HG03060 (cell line): ENCODE data around the gene PIM2.

Experiments used
- ATAC-seq: cut with Tn5 transposase; IDR thresholded peaks from one replicate; pipeline ENCODE4 v1.9.1; 2021; ENCODE audit warnings: low read depth, moderate number of reproducible peaks; ENCODE audit not compliant: unreplicated experiment

PIM2 gene

DNA sequence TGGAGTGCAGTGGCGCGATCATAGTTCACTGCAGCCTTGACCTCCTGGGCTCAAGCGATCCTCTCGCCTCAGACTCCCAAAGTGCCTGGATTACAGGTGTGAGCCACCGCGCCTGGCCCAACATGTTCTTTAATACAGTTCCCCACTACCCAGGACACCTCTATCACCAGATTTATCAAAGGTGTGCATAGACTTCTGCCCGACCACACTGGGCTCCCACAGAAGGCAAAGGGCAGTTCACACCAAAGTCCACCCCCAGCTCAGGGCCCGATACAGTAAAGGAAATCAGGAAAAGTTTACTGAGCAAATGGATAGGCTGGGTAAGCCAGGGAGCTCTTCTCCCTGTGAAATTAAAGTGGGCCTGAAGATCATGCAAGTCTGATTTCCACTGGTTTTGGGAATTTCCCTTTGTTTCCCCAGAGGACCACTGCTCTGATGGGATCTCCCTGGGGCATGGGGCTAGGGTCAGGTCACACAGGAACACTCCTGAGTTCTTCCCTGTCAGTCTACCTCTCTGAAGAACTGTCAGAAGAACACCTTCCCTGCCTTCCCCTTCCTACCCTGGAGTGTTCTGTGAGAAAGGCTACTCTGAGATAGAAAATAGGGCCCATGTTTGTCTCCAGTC, 17.7 kb upstream of the PIM2 start:
- ATAC-seq, result no peak

DNA sequence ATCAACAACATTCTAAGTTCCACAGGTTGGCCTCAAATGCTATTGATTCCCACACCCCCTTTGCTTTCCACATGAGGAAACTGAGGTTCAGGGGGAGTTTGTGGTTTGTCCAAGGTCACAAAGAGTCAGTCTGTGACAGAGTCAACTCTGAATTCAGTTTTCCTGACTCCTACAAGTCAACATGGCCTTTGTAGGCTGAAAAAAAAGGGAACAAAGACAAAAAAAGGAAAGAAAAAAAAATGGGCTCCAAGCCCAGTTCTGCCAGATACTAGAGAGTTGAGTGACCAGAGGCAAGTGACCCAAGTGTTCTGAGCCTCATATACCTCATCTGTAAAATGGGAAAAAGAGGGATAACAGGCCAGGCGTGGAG, 16.5 kb upstream of the PIM2 start:
- no peak for ATAC-seq

DNA sequence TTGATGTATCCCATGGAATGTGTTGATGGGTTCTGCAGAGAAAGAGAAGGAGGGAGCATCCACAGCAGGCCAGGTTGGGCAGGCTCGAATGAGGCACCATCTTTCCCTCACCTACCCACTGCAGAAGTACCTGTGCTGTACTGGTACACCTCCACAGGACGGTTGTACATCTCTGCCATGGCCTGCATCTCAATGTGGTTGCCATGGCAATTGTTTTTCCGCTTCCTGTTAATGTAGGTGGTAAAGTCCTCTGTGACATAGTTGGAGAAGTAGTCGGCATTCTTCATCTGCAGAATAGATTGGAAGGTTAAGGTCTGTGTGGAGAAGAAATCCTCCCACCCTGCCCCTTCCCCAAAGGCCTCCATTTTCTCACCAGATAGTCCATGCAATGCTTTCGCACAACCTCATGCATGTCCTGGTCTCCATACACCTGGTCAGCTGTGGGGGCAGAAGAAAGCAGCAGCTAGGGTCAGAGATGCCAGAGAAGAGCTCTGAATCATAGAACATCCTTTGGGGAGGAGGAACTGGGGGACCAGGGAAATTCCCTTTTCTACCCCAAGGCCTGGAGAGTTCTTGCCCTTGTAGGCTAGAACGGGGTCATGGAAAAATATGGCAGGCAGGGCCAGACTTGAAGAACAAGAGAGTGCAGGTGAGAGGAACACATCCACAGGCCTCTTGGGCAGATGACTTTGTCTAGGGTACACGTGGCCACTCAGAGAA, 15.9 kb upstream of the PIM2 start:
- ATAC-seq, result no peak

DNA sequence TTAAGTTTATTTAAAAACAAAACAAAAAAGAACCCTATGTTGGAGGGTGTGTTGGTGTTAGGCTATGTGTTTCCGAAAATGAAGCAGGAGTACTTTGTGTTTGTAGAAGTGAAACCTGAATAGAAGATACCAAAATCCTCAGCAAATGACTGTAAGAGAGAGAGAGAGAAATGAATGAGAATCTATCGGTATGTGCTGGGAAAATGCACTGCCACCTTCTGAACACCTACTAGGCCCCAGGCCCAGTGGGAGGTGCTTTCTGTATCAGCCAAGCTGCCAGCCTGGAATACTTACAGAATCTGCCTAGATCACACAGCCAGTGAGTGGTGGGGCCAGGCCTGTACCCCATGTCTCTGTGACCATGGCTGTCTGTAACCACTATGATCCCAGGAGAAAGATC, 14.9 kb upstream of the PIM2 start:
- no peak for ATAC-seq

DNA sequence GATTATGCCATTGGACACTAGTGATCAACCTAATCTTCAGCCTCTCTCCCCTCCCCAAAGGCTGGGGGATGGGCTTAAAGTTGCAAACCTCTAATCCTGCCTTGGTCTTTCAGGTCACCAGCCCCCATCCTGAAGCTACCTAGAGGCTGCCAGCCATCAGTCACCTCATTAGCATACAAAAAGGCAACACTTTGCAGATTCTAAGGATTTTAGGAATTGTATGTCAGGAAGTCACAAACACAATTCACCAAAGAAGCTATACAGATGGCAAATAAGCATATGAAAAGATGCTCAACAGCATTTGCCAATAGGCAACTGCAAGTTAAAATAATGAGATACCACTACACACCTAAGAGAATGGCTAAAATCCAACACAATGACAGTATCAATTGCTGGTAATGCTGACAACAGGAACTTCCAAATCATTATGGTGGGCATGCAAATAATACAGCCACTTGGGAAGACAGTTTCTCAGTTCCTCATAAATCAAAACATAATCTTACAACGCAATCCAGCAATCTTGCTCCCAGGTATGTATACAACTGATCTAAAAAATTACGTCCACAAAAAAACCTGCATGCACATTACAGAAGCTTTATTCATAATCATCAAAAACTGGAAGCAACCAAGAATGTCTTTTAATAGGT, 9.0 kb upstream of the PIM2 start:
- ATAC-seq, result no peak

DNA sequence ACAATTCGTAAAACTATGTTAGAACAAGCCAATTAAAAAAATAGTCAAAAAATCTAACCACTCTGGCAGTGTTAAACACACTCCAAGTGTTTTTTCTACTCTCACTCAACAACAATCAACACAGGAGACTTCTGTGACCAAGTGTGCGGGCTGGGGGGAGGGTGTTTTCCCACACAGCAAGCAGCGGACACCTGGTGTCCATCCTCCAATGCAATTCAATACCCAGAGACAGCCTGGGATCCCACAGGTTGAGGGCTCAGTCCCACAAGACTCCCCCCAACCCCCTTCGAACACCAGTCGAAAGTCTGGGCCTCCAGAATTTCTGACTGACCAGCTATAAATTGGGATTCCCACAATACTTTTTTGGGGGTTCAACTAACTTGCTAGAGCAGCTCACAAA, 8.3 kb upstream of the PIM2 start:
- ATAC-seq, result no peak

DNA sequence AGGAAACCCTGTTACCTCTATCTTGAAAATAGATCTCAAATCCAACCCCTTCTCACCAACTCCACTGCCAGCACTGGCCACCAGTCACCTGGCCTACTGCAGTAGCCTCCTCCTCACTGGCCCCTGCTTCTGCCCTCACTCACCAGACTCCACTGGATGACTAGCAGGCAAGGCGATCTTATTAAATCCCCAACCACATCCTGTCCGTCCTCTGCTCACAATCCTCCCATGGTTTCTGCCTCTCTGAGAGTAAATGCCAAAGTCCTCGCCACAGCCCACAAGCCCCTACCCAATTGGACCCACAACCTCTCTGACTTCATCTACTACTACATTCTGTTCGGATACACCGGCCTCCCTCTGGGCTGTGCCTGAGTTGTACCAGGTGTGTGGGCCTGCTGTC, 5.4 kb upstream of the PIM2 start:
- ATAC-seq, result no peak

DNA sequence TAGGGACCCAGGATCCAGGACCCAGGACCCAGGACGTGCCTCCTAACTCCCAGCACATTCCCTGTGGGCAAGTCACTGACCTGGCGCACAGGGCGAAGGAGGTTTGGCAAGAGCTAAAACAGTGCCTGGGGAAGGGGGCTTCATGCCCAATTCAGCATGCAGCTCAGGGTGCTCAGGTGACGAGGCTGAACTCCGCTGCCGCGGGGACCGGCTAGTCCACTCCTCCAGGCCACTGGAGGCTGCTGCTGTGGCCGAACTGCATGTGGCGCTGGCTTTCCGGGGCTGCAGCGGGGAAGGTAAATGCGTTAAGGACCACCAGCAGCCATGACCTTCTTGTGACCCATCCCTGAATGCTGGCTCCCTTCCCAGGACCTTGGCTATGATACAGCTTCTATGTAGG, 4.9 kb upstream of the PIM2 start:
- no peak for ATAC-seq

DNA sequence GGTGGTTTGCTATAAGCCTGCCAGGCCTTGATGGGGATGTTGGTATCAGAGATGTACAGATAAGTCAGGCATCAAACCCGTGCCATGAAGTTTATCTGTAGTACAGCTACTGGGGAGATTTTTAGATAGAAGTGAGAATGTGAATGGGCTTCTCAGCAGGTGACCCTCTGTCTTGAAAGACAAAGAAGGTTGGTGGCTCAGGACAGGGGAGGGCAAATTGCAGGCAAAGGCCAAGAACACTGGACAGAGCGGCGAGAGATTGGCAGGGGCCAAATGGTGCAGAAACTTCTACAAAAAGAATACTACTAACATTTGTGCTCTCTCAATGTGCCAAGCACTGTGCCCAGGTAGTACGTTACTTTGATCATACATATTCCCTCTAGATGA, 1.9 kb upstream of the PIM2 start:
- ATAC-seq, result no peak

DNA sequence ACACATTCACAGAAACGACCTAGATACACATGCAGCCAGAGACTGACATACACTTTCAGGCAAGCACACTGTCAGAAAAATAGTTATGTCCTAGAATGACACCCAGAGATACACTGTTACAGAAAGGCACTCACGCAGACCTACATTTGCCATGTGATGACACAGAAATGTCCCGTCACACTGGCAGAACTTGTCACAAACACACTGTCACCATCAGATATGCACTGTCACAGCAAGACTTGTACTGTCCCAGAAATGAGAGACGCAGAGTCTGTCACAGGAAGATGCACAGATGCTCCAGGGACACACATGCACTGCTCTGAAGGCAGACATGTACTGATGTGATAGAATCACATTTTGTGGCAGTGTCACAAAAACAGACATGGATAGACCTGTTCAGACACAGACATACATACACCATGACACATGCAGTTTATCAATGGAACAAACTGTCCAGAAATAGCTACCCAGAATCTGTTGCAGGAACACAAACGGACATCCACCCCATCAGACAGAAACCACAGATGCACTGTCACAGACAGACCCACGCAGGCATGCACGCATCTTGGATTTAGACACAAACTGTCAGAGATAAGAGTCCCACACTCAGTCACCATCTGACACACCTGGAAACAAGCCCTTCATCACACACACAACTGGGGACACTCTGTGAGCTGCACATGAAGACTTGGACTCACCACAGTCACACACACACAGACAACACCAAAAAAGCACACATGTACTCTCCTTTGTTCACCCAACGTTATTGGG, 1.3 kb upstream of the PIM2 start:
- ATAC-seq, result no peak

DNA sequence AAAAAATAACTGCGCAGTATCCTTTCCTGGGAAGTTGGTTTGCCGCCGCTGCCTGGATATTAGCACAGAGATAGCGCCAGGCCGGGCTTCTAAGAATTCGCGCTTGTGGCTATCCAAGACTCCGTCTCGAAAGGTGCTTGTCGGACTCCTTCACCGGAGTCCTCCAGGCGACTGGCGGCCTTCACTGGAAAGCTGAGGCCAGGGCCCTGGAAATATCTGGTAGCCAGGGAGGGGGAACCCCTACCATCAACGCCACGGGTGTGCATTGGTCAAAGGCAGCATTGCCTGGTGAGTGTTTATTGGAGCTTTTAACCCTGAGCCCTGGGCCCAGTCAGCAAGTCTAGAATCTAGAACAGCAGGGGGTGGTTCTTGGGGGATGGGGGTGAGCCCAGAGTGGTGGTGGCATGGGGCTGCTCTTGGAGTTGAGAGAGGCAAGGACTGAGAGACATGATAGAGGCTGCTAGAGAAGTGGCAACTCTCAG, 577 bp upstream of the PIM2 start:
- ATAC-seq, result no peak

DNA sequence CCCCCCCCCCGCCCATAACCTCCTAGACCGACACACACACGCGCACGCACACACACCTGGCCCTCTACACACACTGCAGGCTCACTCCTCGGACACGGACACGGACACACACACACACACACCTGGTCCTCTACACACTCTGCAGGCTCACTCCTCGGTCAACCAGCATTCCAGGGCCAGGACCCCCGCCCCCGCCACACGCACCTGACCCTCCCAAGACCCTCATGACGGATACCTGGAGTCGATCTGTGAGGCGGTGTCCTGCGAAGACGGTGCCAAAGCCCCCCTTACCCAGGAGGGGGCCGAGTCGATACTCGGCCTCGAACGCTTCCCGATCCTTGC, 552 bp downstream of the PIM2 start:
- ATAC-seq, result no peak

DNA sequence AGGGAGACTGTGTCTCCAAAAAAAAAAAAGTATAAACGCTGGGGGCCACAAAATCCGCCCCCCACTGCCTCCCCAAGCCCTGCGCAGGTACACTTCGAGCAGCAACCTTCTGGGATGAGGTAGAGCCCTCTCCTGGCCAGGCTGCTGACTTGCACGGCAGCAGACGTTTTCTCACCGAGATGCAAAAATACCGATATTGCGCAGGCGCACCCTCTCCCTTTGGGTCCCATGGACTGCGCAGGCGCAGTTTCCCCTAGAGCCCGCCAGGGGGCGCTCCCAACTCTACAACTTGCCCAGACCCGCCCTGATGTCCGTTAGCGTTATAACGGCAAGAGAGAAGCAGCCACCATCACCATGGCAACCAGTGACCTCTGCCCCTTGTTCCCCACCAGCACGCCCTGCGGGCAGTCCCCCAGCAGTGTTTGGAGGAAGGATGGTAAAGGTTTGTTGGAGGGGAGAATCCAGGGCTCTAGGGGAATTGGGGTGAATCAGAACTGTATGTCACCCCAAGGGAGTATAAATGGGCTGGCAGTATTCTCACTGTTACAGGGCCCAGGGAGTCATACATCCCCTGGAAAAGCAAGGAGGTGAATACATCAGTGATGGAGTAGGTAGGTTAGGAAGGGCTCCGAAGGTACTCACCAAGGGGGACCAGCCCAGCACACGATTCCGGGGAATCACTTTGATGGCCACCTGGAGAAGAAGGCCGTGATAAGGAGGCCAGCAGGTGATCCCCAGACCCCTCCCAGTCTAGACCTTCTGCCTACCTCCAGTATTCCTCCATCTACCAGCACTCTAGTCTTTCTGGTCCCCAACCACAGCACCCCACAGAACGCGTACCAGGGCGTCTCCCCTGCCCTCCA, 1.5 kb downstream of the PIM2 start:
- ATAC-seq, result peak; percentile 32

DNA sequence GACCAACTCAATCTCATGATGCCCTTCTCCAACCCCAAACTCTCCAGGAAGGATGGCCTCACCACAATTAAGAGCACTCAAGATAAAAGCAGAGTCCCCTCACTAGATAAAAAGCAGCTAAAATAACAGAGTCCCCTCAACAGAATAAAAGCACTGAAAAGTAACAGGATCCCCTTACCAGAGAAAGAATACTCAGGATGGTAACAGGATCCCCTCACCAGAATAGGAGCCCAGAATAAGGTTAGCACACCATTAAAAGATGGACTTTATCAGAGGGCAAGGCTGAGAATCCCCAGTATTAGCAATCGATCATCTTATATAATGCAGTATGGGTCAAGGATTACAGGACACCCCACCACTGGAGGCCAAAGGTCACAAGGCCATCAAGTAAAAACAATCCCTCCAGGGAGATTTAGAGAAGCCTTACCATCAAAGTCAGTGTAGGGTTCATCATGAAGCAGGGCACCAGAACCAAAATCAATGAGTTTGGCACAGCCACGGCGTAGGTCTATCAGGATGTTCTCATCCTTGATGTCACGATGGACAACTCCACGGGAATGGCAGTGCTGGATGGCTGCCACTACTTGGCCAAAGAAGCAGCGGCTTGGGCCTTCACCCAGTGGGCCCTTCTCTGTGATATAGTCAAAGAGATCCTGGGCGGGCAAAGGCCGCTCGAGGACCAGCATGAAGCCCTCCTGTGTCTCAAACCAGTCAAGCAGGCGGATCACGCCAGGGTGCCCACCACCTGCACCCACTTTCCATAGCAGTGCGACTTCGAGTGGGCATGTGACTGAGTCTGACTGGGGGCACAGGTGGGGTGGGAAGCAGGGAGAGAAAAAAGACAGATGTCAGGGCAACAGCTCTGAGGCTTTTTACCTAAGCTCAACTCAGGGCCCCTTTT, 4.0 kb downstream of the PIM2 start:
- ATAC-seq, result no peak

DNA sequence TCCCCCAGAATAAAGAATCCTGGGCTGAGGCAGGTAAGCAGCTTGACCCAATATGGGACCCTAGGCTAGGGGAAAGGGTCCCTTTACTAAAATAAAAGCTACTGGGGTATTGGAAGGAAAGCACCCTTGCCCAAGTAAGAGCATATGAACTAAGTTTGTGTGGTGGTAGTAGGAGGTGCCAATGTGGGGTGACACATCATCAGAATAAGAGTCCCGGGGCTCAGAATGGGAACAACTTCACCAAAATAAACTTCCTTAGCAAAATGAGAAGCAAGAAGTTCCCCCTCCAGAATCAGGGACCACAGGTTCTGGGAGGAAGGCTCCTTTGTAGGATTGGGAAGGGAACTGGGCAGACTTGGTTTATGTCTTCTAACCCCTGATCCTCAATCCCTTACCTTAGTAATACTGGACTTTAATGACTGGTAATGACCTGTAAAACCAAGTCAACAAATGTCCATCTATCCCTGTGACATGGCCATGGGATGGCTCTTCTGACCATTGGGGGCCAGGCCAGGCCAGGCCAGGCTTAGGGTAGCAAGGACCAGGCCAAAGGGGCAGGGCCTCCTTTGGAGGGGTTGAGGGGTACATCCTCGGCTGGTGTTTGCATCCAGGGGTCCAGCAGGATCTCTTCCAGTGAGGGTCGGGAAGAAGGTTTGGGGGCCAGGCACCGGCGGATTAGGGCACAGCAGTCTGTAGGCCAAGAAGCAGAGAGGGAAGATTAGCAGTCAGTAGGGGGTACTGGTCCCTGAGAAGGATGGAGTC, 5.0 kb downstream of the PIM2 start:
- no peak for ATAC-seq

DNA sequence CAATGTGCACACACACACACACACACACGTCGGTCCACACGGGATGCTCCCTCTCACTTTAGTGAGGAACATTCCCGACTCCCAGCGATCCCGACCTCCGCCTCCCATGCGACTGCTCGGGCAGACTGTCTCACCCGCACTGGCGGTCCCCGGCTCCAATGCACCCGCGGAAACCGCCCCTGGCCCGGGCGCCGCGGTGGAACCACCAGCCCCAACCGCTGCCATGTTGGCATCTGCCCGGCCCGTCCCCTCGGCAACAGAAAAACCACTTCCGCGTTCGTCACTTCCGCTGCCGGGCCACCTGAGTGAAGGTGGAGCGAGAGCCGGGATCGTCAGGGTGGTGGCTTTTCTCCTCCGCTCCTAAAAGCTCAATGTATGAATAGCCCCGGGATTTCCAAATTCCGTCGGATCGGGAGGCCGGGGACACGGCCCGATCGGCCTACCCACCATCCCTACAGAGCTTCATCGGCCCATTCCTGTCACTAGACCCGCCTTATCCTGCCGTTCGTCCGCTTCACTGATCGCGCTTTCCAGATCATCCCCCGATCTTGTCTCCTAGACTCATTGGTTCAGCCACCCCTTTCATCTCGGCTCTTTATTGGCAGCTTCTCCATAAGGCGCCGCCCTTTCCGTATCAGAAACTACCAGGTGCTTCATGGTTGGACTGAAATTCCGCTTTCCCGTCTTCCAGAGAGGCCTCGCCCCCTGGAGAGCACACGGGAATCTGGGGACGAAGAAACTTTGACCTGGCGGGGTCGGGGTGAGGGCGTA, 7.2 kb downstream of the PIM2 start, which contains the start of gene SLC35A2:
TSS of gene SLC35A2 (minus strand) at position 235 of the 771 bp plus-strand sequence. CDS start at position 225, 10 bp downstream.
- ATAC-seq, result peak; percentile 45

DNA sequence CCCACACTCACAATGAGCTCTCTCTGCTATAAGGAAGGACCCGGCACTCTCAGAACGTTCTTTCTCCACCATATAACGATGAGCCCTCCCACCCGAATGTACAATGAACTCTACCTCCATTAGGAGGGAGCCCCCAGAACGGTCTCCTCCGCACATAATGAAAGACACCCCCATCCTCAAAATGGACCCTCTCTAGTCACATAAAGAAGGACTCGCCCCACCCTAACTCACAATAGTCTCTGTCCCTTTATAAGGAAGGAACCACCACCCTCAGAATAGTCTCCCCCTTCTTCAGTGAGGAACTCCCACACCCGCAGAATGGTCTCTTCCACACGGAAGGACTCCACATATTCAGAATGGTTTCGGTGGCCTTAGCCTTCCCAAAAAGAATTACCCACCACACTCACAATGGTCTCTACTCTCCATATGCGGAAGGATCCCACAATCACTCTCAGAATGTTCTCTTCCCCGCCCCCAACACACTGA, 7.9 kb downstream of the PIM2 start:
- no peak for ATAC-seq
